Endodermal cell (in vitro differentiated cells): Measurements from ENCODE around the gene CCL22. TPM values are rescaled to one million over a fixed set of nuclear protein-coding genes. Genes with fewer than 3 reads are reported as not detected.

Experiments
- DNase-seq: peaks from one replicate; pipeline ENCODE4 v3.0.0-alpha.2; 2017
- H3K27ac ChIP-seq: 2 replicates; pipeline ENCODE4 v1.5.1; 2013; ENCODE audit warnings: mild to moderate bottlenecking, low read depth, low read length, moderate library complexity
- H3K27me3 ChIP-seq: 2 replicates; pipeline ENCODE4 v1.6.1; 2013; ENCODE audit warnings: mild to moderate bottlenecking, low read length, moderate library complexity; ENCODE audit not compliant: insufficient read depth, control insufficient read depth, poor library complexity, severe bottlenecking
- H3K36me3 ChIP-seq: 2 replicates; pipeline ENCODE4 v1.7.0; 2013; ENCODE audit warnings: mild to moderate bottlenecking, low read length, moderate library complexity; ENCODE audit not compliant: control insufficient read depth, insufficient read depth
- H3K4me1 ChIP-seq: one replicate; pipeline ENCODE4 v1.7.0; 2013; ENCODE audit warnings: low read length; ENCODE audit not compliant: control insufficient read depth, insufficient read depth
- H3K4me3 ChIP-seq: 2 replicates; pipeline ENCODE4 v1.5.1; 2013; ENCODE audit warnings: mild to moderate bottlenecking, low read length, moderate library complexity
- H3K9ac ChIP-seq: 2 replicates; pipeline ENCODE4 v1.6.1; 2013; ENCODE audit warnings: mild to moderate bottlenecking, low read length, moderate library complexity; ENCODE audit not compliant: poor library complexity, severe bottlenecking; ENCODE audit errors: extremely low read depth
- H3K9me3 ChIP-seq: 2 replicates; pipeline ENCODE4 v1.6.1; 2013; ENCODE audit warnings: mild to moderate bottlenecking, low read length, moderate library complexity; ENCODE audit not compliant: control insufficient read depth
- H3K27ac Mint-ChIP-seq: 2 replicates; pipeline ENCODE4 v1.8.0; 2020; ENCODE audit warnings: mixed read lengths
- H3K27me3 Mint-ChIP-seq: 2 replicates; pipeline ENCODE4 v1.8.0; 2021; ENCODE audit warnings: mild to moderate bottlenecking, mixed read lengths; ENCODE audit not compliant: insufficient read depth
- H3K36me3 Mint-ChIP-seq: 2 replicates; pipeline ENCODE4 v1.8.0; 2020; ENCODE audit warnings: low read depth, mixed read lengths
- H3K4me1 Mint-ChIP-seq: 2 replicates; pipeline ENCODE4 v1.8.0; 2020; ENCODE audit warnings: mixed read lengths
- H3K4me3 Mint-ChIP-seq: 2 replicates; pipeline ENCODE4 v1.8.0; 2020; ENCODE audit warnings: mild to moderate bottlenecking, moderate library complexity, mixed read lengths
- H3K9me3 Mint-ChIP-seq: 2 replicates; pipeline ENCODE4 v1.8.0; 2020; ENCODE audit warnings: mild to moderate bottlenecking, mixed read lengths
- WGBS, 2 experiments: methylation state at CpG; one replicate each; pipeline versions ENCODE4 v1.1.5 to v1.1.7; 2013; ENCODE audit warnings: missing lambda C conversion rate in 2 of 2, mixed read lengths in 1 of 2; ENCODE audit not compliant: insufficient coverage in 1 of 2, insufficient read length in 1 of 2; 5-methylcytosine and 5-hydroxymethylcytosine counted together
- total RNA-seq, 2 donors: library from RNA; stranded (reverse); fragmentation: NEBNext Ultra II Directional in 1 of 2; extraction: Animal tissue kit (Norgen Biotek cat#: 25700) in 1 of 2; gene quantifications; 2 replicates in 1 of 2; 3 replicates in 1 of 2; pipeline ENCODE4 v1.2.1, GENCODE V29; 2021
- TF ChIP-seq, protein P1 (sequence below): fragments of 200-600 bp; sonication (generic); conservative IDR thresholded peaks from 2 replicates; pipeline ENCODE4 v1.5.0; 2021; ENCODE audit warnings: antibody characterized with exemption, mild to moderate bottlenecking

The CCL22 gene
- total RNA-seq, 2 donors from 2014 or later, result not detected

GRCh38 chr16:57325458-57325857 is 33.1 kb upstream of the CCL22 start:
- Mint-ChIP-seq H3K36me3 (no peaks in the 10 kb centered on the region), H3K4me3 (no peak overlapping the region)
- H3K4me3 ChIP-seq, result no peak overlapping the region

GRCh38 chr16:57329718-57330327 is 28.8 kb upstream of the CCL22 start:
- Mint-ChIP-seq H3K27ac (no peak overlapping the region), H3K4me1 (no peaks in the 10 kb centered on the region), H3K27me3 (peaks cover 2% of the 10 kb centered on the region), H3K36me3 (no peaks in the 10 kb centered on the region), H3K4me3 (no peak overlapping the region), H3K9me3 (peaks cover 3% of the 10 kb centered on the region)
- Histone ChIP-seq H3K4me1 (no peaks in the 10 kb centered on the region), H3K4me3 (no peak overlapping the region), H3K27ac (no peak overlapping the region), H3K27me3 (no peaks in the 10 kb centered on the region), H3K36me3 (no peaks in the 10 kb centered on the region), H3K9ac (no peak overlapping the region), H3K9me3 (peaks cover 6% of the 10 kb centered on the region)
- DNase-seq, result no peak
- WGBS, 2 experiments, result 87 to 100% methylated on average over 2 to 8 of the region's 8 CpGs
- TF ChIP-seq, protein P1, sequence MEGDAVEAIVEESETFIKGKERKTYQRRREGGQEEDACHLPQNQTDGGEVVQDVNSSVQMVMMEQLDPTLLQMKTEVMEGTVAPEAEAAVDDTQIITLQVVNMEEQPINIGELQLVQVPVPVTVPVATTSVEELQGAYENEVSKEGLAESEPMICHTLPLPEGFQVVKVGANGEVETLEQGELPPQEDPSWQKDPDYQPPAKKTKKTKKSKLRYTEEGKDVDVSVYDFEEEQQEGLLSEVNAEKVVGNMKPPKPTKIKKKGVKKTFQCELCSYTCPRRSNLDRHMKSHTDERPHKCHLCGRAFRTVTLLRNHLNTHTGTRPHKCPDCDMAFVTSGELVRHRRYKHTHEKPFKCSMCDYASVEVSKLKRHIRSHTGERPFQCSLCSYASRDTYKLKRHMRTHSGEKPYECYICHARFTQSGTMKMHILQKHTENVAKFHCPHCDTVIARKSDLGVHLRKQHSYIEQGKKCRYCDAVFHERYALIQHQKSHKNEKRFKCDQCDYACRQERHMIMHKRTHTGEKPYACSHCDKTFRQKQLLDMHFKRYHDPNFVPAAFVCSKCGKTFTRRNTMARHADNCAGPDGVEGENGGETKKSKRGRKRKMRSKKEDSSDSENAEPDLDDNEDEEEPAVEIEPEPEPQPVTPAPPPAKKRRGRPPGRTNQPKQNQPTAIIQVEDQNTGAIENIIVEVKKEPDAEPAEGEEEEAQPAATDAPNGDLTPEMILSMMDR, result no peak

More at GRCh38 chr16:57325458-57325857, 33.1 kb upstream of the CCL22 start:
- Mint-ChIP-seq H3K9me3 (peaks cover 3% of the 10 kb centered on the region), H3K27me3 (no peaks in the 10 kb centered on the region), H3K4me1 (no peaks in the 10 kb centered on the region), H3K27ac (no peak overlapping the region)
- Histone ChIP-seq H3K27me3 (no peaks in the 10 kb centered on the region), H3K36me3 (no peaks in the 10 kb centered on the region), H3K4me1 (no peaks in the 10 kb centered on the region), H3K9ac (no peak overlapping the region), H3K9me3 (peaks cover 6% of the 10 kb centered on the region), H3K27ac (no peak overlapping the region)
- TF ChIP-seq, protein P1, result no peak
- WGBS, 2 experiments, result 86% methylated on average over 1 of the region's 1 CpG; no CpG with 5 or more reads in 1 of the 2 experiments
- no peak for DNase-seq

GRCh38 chr16:57331355-57331754 is 27.2 kb upstream of the CCL22 start:
- Histone ChIP-seq H3K4me1 (no peaks in the 10 kb centered on the region), H3K9ac (no peak overlapping the region), H3K4me3 (no peak overlapping the region), H3K9me3 (peaks cover 3% of the 10 kb centered on the region), H3K36me3 (no peaks in the 10 kb centered on the region), H3K27ac (no peak overlapping the region), H3K27me3 (no peaks in the 10 kb centered on the region)
- 79 to 92% methylated on average over 2 to 3 of the region's 3 CpGs for WGBS, 2 experiments
- Mint-ChIP-seq H3K27me3 (peaks cover 2% of the 10 kb centered on the region), H3K4me3 (no peak overlapping the region), H3K27ac (no peak overlapping the region), H3K4me1 (no peaks in the 10 kb centered on the region), H3K9me3 (peaks cover 2% of the 10 kb centered on the region), H3K36me3 (no peaks in the 10 kb centered on the region)
- no peak for DNase-seq
- TF ChIP-seq, protein P1, result no peak
